Mononuclear cell (primary cell): ENCODE measurements around the gene URAD. TPM values are rescaled to one million over a fixed set of nuclear protein-coding genes. Genes with fewer than 3 reads are reported as not detected.

ENCODE experiments used
- H3K27me3 ChIP-seq: 2 replicates; pipeline ENCODE4 v1.6.0; 2011; ENCODE audit warnings: low read length, control low read depth; ENCODE audit not compliant: insufficient read depth
- H3K4me1 ChIP-seq: 2 replicates; pipeline ENCODE4 v1.5.1; 2011; ENCODE audit warnings: mild to moderate bottlenecking, low read length, control low read depth; ENCODE audit not compliant: insufficient read depth
- H3K4me3 ChIP-seq: 2 replicates; pipeline ENCODE4 v1.5.1; 2011; ENCODE audit warnings: mild to moderate bottlenecking, low read length, moderate library complexity
- H3K9me3 ChIP-seq: 2 replicates; pipeline ENCODE4 v1.5.1; 2011; ENCODE audit warnings: low read depth, mild to moderate bottlenecking, control low read depth, low read length
- total RNA-seq: library from RNA; depleted of rRNA; stranded (reverse); fragments of >200 nt; gene quantifications from one replicate; pipeline ENCODE4 v1.2.3, GENCODE V29; 2012

The URAD gene
- total RNA-seq, 1 donor = not detected

DNA sequence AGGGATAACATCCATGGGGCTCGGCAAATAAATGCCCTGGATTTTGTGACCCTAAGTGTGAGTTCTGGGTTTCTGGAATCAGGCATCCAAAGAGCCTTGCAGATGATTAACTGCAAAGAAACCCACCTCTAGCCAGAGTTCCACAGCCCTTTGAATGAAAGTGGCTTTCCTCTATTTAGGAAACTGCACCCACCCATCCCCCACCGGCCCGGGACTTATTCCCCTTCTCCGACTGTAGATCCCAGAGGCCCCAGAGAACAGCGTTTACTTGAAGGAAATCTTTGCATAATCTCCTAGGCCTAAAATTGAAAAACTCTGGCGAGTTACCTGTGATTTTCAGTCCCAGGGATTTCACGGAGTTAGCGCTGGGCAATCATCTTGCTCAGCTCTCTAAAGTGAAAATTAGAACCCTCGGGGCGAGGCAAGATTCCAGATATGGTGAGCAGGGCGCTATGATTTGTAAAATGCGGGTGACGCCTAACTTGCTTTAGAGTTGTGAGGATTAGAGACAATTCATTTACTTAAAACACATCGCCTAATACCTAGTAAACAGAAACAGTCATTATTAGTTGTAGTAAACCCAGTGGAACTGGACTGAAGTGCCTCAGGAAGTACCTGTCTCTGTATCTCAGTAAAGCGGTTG, 9.4 kb downstream of the URAD start:
- no peak overlapping the region for H3K4me3 ChIP-seq
- H3K27me3 ChIP-seq = peaks cover 96% of the 10 kb centered on the region

DNA sequence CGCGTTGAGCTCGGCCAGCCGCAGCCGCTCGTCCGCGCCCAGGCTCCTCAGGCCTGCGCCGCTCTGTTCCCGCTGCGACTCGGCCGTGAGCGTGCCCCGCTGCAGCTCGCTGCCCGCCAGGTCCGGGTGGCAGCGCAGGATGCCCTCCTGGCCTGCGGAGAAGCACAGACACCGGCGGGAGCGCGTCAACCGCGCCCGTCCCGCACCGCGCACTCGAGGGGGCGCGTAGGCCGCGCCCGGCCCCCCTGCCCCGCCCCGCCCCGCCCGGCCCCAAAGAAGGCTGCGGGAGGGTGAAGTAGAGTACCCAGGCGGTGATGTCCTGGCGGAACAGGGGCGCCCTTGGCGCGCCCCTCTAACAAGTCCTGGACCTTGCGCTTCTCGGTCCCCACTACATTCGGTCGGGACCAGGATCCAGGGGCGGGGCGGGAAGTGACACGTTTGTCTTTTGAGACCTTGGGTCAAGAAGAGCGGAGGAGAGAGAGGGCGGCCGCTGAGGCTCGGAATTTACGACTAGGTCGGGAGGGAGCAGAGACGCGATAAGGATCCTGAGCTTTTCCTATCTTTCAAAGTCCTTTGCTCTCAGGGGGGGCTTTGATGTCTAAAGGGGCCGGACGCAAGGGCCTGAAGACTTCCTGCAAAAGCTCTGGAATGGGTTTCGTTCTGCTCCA, 10.1 kb downstream of the URAD start:
- no peaks in the 10 kb centered on the region for H3K9me3 ChIP-seq
- peaks cover 96% of the 10 kb centered on the region for H3K27me3 ChIP-seq
- H3K4me3 ChIP-seq = no peak overlapping the region
- H3K4me1 ChIP-seq = peaks cover 19% of the 10 kb centered on the region

More for the DNA sequence above, 9.4 kb downstream of the URAD start:
- Histone ChIP-seq H3K9me3 (no peaks in the 10 kb centered on the region), H3K4me1 (peaks cover 19% of the 10 kb centered on the region)

DNA sequence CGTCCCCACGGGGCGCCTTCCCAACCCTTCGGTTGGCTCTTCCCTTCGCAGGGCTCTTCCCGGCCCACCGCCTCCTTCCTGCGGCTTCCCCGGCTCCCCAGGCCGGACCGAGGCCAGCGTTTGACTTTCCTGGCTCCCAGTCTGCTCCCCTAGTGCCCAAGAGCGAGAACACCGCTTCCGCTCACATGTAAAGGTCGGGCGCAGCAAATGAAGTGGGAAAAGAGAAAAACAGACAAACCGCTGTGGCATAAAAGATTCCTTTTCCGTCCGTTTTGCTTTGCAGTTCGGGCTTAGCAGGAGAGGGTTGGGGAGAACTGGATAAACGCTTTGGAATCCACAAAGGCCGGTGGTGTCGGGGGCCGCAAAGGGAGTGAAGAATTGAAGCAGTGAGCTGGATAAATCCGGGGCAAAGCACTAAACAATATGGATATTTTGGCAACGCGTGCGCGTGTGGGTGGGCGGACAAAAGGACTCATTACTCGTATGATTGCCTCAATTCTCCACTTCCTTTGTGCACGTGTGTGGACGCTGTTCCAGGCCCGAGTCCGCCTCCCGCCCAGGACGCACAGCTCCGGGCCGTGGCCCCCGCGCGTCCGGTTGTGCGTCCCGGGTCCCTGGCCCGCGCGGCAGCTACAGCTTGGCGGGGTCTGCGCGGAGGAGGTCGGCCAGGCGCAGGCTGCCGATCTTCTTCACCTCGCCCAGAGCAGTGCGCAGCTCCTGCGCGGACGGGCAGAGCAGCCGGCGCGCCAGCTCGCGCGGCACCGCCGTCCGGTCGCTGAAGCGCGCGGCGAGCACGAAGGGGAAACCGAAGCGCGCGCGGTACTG, 10.8 kb downstream of the URAD start:
- H3K9me3 ChIP-seq = no peaks in the 10 kb centered on the region
- H3K4me1 ChIP-seq = peaks cover 19% of the 10 kb centered on the region
- no peak overlapping the region for H3K4me3 ChIP-seq
- peaks cover 97% of the 10 kb centered on the region for H3K27me3 ChIP-seq

DNA sequence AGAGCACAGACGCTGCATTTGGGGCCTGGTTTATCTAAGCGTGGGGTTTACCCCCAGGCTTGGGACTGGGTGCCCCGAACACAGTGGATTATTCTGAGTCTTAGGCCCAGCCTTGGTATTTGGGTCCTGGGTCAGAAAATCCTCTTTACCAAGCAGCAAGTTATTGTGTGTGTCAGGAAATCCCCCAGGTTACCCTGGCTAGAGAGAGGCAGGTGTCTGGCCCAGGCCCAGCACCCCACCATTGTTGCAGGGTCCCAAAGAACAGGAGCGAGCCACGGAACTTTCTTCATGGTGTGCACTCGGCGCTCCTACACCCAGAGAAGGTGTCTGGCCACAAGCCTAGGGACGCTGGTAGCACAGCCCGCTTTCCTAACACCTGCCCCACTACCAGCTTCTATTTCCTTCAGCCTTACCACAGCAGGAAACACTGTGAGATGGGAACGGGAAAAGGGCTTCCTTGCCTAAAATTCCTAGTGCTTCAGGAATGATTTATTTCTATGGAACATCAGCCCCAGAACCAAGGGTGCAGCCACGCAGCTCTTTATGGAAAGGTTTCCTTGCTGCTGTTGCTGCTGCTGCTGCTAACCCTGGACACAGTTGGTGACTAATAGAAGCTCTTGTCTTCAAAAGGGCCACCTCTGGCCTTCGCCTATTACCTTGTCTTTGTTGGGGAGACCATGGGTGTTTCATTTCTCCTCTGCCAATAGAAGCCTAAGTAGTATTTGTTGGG, 12.0 kb downstream of the URAD start:
- Histone ChIP-seq H3K4me1 (peaks cover 19% of the 10 kb centered on the region), H3K4me3 (no peak overlapping the region)

DNA sequence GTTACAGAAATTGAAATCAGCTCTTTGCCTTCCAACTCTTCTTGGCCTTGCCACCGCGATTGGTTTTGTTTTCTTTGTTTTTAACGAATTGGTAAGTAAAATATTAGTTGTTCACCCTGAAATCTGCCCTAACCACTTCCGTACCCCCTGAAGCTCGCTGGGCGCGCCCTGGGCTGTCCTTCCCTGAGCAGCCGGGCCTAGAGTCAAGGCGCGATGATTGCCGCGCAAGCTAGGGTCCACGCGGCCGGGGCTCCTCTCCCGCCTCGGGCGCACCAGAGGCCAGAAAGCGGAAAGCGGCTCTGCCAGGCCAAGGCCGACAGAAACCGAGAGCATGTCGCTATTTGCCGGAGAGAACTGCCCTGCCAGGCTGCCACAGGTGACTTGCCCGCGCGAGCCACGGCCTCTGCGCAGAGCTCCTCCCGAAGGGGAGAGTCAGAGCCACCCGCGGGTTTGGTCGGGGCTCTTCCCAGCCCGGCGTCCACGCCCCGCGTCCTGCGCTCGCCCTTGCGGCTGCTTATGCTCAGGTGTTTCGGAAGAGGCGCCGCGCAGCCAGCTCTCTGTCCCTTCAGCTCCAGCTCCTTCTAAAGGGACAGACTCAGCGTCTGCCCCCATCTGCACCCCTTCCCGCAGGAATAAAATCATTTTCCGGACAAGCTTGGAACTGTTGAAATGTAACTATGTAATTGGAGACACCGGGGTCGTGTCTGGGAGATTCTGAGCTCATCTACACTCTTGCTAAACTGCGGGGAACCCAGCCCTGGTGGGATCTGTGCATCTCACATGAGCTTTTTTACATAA, 12.7 kb downstream of the URAD start:
- Histone ChIP-seq H3K9me3 (no peaks in the 10 kb centered on the region), H3K4me1 (peaks cover 17% of the 10 kb centered on the region), H3K4me3 (no peak overlapping the region), H3K27me3 (peaks cover 97% of the 10 kb centered on the region)

More for the DNA sequence above, 12.0 kb downstream of the URAD start:
- Histone ChIP-seq H3K27me3 (peaks cover 97% of the 10 kb centered on the region), H3K9me3 (no peaks in the 10 kb centered on the region)

DNA sequence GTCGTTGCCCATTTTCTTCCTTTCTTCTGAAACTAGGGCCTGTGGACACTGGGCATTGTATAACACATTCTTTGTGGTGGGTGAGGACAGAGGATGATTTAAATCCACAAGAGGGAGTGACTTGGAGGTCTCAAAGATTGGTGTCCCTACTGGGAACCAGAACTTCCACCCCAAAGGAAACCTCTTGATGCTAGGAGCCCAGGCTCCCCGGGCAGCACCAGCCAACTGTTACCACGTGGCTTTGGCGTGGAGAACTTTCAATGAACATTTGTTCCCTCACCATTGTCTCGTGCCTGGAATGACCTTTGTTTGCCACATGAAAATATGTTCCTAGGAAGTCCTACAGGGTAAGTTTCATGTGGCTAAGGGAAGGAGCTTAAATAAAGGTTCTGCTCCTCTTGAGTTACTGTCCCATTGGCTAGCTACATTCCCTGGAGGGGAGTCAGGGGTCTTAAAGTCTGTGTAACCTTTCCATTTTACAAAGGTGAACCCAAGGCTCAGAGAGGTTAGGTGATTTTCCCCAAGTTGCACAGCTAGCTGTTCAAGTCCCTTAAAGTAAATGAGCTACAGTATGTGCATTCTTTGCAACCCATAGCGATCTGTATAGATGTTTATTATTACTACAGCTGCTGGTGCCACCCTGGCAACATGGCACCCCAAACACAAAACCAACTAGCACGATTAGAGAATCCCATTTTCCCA, 14.4 kb downstream of the URAD start:
- H3K9me3 ChIP-seq = no peaks in the 10 kb centered on the region
- no peak overlapping the region for H3K4me3 ChIP-seq
- peaks cover 96% of the 10 kb centered on the region for H3K27me3 ChIP-seq
- H3K4me1 ChIP-seq = peaks cover 4% of the 10 kb centered on the region

DNA sequence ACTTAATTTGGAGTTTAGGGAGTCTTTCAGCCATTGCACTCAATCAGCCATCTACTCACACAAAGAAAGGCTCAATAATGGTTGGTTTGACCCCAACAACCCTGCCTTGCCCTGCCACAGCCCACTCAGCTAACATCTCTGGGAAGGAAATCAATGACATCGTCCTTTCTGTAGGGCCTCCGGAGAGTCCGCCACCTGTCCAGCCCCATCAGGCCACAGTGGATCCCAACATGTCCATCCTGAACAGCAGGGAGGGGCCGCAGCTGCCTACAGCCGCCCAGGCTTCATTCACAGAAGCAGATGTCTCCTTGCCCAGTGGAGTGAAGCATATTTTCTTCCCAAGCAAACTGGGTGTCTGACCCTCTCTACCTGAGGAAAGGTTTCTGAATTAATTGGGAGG, 15.2 kb downstream of the URAD start:
- no peak overlapping the region for H3K4me3 ChIP-seq
- peaks cover 7% of the 10 kb centered on the region for H3K4me1 ChIP-seq
- peaks cover 98% of the 10 kb centered on the region for H3K27me3 ChIP-seq
- no peaks in the 10 kb centered on the region for H3K9me3 ChIP-seq

DNA sequence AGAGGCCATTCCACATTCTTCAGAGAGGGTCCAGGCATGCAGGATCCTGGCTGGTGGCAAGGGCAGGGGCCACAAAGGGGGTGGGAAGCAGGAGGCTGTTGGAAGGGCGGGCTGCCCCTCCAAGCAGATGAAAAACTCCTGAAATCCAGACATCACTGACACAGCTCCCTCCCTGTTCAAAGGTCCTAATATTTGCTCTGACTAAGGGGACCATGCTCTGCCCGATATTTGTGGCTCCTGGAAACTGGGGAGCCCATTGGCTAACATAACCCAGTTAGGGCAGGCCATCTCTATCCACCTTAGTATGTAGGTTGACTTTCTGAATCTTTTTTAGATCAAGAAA, 16.0 kb downstream of the URAD start:
- peaks cover 99% of the 10 kb centered on the region for H3K27me3 ChIP-seq
- H3K9me3 ChIP-seq = no peaks in the 10 kb centered on the region
- H3K4me1 ChIP-seq = peaks cover 11% of the 10 kb centered on the region
- no peak overlapping the region for H3K4me3 ChIP-seq

DNA sequence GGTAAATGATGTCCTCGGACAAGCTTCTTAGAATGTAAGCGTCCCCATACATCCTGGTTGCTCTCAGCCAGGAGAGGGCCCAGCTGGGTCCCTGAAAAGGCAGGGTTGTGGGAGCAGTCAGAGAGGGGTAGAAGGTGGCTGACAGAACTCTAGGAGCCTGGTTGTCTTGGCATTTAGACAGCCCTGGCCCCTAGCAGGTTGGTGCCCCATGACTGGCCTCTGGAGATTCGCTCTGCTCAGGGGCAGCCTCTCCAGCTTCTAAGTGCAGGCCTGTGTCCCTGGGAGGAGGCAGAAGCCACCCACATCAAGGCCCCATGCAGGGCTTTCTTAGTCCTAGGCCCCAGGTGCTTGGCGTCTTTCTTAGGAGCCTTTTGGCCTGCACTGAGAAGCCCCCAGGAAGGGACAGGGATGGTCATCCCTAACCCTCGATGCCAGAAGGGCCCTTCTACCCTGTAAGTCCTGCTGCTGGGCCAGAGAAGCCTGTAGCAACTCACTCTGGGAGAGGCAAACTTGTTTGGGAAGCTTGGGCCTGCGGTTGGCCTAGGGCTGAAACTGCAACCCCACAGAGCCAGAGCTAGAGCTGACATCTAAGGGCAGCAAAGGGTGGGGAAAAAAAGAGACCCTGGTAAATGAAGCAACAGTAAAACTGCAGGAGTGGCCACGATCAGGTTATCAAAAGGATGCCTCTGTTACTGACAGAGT, 16.6 kb downstream of the URAD start:
- H3K9me3 ChIP-seq = no peaks in the 10 kb centered on the region
- peaks cover 99% of the 10 kb centered on the region for H3K27me3 ChIP-seq
- no peak overlapping the region for H3K4me3 ChIP-seq
- H3K4me1 ChIP-seq = peaks cover 11% of the 10 kb centered on the region

DNA sequence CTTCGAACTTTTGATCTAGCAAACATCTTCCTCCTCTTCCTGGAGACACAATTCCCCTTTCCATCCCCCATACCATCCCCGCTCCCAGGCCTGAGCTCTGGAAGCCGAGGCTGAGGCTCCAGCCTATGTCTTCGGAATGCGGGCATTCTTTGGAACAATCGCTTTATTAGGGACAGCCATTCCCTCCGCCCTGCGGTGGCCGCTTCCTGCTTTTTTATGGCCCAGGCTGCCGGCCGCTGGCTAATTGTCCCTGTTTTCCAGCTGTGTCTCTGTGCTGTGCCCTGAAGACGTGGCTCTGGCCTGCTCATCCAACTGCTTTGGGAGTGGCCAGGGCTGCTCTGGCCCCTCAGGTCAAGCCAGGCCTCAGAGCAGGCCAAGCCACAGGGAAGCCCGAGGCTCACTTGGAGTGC, 17.3 kb downstream of the URAD start:
- H3K27me3 ChIP-seq = peaks cover 99% of the 10 kb centered on the region
- no peaks in the 10 kb centered on the region for H3K9me3 ChIP-seq
- H3K4me1 ChIP-seq = peaks cover 15% of the 10 kb centered on the region
- no peak overlapping the region for H3K4me3 ChIP-seq

DNA sequence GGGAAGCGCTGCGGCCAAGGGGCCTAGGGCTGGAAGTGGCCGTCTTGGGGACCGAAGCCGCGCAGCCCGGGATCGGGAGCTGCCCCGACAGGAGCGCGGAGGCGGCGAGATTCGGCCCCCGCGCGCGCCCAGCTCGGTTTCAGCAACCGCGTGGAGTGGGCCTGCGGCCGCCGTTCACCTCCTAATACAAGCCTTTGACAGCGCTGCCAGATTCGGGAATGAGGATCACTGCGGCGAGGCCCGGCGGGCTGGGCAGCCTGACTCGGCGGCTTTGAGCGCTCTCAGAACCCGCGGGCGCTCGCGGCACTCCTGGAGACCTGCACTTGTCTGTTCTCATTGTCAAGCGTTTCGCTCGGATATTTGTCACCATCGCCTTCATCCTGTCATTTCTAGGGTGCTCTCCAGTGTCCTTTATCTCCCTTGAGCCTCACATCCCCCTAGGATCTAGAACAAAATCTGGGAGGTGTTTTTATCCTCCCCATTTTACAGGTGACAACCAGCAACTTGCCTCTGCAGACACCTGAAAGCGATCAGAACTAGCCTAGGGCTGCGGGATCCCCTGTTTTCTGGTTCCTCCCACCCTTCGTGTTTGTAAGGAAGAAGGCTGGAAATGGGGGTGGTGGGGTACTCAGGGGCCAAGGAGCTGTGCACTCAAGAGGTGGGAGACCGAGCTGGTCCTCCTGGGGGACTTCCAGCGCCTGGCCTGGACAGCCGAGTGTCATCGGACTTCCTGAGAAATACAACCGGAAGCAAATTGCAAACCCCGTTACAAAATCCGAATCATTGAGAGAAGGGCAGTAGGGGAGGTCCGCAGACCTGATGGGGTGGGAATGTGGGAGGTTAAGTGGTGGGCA, 17.9 kb downstream of the URAD start:
- peaks cover 99% of the 10 kb centered on the region for H3K27me3 ChIP-seq

DNA sequence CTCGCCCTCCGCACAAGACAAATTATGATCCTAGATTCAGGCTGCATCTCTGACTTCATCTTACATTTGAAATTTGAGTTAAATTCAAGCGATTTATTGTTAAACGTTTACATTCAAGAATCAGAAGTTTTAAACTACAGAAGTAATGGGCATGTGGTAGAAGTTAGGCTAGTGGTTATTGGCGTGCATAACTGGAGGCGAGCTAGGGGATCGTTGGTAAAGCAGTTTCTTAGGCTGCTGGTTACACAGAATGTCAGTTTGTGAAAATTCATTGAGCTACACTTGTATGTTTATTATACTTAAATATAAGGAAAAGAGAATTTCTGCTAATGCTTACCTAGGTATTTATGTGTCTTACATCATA, 18.6 kb downstream of the URAD start:
- Histone ChIP-seq H3K4me1 (peaks cover 12% of the 10 kb centered on the region), H3K9me3 (no peaks in the 10 kb centered on the region), H3K4me3 (no peak overlapping the region), H3K27me3 (peaks cover 99% of the 10 kb centered on the region)

More for the DNA sequence above, 17.9 kb downstream of the URAD start:
- no peak overlapping the region for H3K4me3 ChIP-seq
- H3K4me1 ChIP-seq = peaks cover 13% of the 10 kb centered on the region
- H3K9me3 ChIP-seq = no peaks in the 10 kb centered on the region
